Hippocampal formation (tissue), 2 donors: ENCODE data around the gene ROBO1.
"Not testable (repeated sequence)": the region's sequence is repeated elsewhere in the genome, so short reads cannot be mapped to it uniquely, and the experiment has no call there.

Experiments used
- DNase-seq, 2 donors: peaks; one replicate each; lab custom pipeline; 2025; lab: John Stamatoyannopoulos, UW

The ROBO1 gene

GRCh38 chr3:78798266-78798832 is 969.4 kb downstream of the ROBO1 start:
- no peak for DNase-seq

DNA sequence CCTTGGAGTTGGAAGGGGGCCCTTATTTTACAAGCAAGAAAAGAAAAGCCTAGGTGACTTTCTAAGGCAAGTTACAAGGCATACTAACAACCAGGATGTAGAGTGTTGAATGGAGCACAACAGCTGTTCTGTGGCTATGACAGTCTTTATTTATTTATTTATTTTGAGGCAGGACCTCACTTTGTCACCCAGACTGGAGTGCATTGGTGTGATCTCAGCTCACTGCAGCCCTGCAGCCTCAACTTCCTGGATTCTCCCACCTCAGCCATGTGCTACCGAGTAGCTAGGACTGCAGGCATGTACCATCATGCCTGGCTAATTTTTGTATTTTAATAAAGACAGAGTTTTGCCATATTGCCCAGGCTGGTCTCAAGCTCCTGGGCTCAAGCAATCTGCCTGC is 973.4 kb downstream of the ROBO1 start:
- DNase-seq: no peak

- no peak for DNase-seq
These were observed 975.1 kb downstream of the ROBO1 start for GRCh38 chr3:78792733-78793132.

GRCh38 chr3:78792212-78792611 is 975.6 kb downstream of the ROBO1 start:
- DNase-seq: no peak

DNA sequence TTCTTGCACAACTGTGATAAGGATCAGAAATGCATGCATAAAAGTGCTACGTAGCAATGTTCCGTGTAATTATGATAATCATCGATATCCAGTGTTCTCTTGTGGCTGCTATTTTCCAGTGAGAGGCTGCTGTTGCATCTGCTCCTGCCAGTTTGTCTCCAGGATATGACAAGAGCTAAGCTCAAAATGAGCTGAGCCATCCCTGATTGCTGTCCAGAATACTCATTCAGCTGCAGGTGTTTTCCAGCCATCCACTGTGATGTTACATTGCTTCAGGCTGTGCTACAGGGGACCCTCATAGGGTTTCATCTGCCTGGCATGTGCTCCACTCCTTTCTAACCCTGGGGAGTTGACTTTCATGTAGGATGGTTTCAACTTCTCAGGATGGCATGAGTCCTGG is 976.0 kb downstream of the ROBO1 start:
- DNase-seq: no peak

DNA sequence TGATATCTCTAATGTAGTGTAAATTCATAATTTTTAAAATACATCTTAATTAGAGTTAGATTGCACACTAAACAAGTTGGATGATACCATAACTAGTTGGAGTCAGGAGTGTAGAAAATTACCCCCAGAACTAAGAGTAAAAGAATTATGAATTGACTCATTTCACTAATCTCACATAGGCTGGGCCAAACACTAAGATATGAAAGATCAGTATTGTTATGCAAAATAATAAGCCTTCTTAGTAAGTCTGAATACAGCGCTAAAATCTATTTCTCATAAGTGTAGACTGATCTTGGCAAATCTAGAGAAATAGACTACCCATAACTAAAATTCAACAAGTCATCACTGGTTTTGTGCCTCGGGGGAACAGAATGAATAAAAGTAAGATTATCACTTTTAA is 979.0 kb downstream of the ROBO1 start:
- DNase-seq: no peak

DNA sequence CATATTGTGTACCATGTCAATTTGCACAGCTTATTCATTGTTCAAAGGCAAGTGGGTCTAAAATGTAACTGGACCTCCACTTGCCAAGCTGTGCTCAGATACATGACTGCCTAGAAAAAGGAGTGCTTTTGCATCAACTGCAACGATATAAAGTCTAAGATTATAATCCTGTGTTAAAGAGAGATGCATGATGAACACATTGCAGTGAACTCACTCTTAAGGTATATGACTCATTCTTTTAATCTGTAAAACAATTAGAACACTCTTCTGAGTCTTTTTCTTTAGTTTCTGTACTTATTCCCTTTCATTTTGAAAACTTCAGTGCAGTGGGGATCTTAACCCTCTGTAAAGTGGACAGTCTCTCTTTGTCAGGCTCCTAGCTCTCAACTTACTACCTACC is 982.8 kb downstream of the ROBO1 start:
- no peak for DNase-seq

DNA sequence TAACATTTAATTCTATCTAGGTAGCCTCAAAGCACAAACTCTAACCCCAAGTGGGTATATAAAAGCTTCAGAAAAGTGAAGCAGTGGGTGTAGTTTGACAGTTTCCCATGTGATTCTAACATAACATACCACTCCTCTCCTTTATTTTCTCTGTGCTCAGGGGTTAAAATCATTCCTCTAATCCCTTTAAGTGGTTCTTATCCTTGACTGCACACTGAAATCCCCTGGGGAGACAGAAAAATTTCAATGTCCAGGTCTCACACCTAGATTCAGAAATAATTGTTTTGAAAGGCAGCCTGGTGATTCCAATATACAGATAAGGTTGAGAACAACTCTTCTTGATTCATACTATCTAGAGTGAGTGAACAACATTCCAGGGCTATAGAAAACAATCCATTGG is 986.4 kb downstream of the ROBO1 start:
- no peak for DNase-seq

GRCh38 chr3:78765671-78766485 is 1001.9 kb downstream of the ROBO1 start:
- no peak for DNase-seq

DNA sequence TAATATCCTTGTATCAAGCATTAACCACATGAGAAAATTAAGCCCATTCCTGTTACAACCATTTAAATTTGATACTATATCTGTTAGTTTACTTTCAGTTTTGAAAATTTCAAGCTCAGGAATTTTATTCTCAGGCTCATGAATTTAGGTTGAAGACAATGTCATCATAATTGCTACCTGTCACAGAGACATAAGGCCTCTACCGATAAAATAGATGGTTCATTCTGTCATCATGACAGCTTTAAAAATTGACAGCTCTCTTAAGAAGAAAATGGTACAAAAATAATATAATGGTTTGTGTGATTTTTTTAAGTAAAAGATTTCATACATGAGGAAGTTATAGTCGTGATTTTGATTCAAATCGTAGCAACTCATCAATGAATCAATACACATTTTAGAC is 1003.2 kb downstream of the ROBO1 start:
- DNase-seq: no peak

DNA sequence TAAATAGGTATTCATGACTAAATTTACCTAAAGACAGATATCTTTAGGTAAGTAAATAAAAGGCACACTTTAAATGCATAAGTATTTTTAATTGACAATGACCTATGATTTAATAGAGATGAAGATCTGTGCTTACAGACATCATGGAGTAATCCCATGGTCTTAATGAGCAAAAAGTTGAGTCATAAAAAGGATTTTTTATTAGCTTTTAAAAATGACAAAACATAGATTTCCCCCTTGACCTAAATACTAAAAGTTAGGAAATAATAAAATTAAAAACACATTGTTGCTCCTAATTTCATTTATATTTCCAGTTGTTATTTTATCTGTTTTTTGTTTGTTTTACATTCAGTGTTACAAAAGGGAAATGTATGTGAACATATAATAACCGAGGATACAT is 1005.7 kb downstream of the ROBO1 start:
- no peak for DNase-seq

DNA sequence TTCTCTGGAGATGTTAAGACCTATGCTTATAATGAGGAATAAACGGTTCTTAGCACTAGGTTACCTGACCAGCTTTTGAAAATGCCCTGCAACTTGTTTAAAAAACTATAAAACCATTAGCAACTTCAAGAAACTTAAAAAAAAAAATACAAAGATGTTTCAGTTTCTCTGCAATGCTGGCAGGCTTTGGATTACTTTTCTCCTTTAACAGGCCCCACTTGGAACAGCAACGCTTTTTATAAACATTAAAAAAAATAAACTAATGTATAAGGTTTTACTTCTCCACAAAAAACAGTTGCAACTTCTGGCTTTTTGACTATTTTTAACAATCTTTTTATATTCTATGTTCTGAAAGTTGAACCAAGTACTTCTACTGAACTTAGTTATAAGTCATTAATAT is 1006.7 kb downstream of the ROBO1 start:
- no peak for DNase-seq

GRCh38 chr3:78757731-78758130 is 1010.1 kb downstream of the ROBO1 start:
- peak in 1 of 2 donors; percentile 35 for DNase-seq

GRCh38 chr3:78754066-78754743 is 1013.6 kb downstream of the ROBO1 start:
- peak in 1 of 2 donors; percentile 71 for DNase-seq

- DNase-seq: no peak
These were observed 1016.5 kb downstream of the ROBO1 start for GRCh38 chr3:78751266-78751665.

DNA sequence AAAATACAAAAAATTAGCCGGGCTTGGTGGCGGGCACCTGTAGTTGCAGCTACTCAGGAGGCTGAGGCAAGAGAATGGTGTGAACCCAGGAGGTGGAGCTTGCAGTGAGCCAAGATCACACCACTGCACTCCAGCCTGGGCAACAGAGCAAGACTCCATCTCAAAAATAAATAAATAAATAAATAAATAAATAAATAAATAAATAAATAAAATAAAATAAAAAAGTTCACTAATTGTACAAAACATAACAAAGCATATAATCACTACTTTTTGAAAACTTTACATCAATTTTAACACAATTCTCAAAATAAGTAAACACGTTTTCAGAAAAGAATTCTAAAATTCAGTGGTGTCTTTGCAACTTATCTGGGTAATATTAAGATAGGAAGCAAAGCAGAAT is 1017.5 kb downstream of the ROBO1 start:
- not testable (repeated sequence) for DNase-seq

- no peak for DNase-seq
These were observed 1018.7 kb downstream of the ROBO1 start for GRCh38 chr3:78749056-78749455.

DNA sequence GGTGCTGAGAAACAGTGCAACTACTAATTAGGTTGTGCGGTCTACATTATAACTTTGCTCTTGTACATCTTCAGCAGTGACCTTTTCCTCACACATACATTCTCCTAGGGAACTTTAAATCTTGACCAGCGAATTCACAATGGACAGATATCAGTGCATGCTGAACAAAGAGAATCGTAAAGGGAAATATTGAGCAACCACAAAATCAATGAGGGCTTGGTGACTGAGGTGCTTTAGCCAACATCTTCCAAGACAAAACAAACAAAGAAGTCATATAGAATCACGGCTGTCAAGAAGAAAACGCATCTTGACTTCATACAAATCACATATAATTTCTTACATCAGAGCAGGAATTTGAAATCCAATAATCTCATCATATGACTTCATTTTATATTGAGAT is 1022.0 kb downstream of the ROBO1 start:
- DNase-seq: no peak

GRCh38 chr3:78742491-78742890 is 1025.3 kb downstream of the ROBO1 start:
- no peak for DNase-seq

GRCh38 chr3:78742041-78742440 is 1025.8 kb downstream of the ROBO1 start:
- DNase-seq: no peak

GRCh38 chr3:78741066-78741645 is 1026.6 kb downstream of the ROBO1 start:
- DNase-seq: no peak

GRCh38 chr3:78738833-78739232 is 1029.0 kb downstream of the ROBO1 start:
- no peak for DNase-seq

GRCh38 chr3:78737988-78738387 is 1029.8 kb downstream of the ROBO1 start:
- no peak for DNase-seq
